GM13976 (cell line): Measurements from ENCODE around the gene OBP2B.

ENCODE experiments used
- DNase-seq: peaks from one replicate; pipeline ENCODE4 v3.0.0; 2012; ENCODE audit warnings: low spot score
- CTCF ChIP-seq: IDR thresholded peaks from 2 replicates; pipeline ENCODE4 v1.5.1; 2012; ENCODE audit warnings: borderline replicate concordance, mild to moderate bottlenecking; ENCODE audit not compliant: insufficient read depth; ENCODE audit errors: extremely low read depth, missing control alignments, control extremely low read depth
- in situ Hi-C: fragments of 300-500 bp; cut with MboI; formaldehyde crosslinking; loops from one replicate; pipeline ENCODE4 v1.12.0; 2022; ENCODE audit warnings: low sequenced_read_pairs, mixed read lengths, inconsistent platforms; ENCODE audit not compliant: unreplicated experiment

Gene OBP2B

GRCh38 chr9:133167769-133168168 lies 41.3 kb downstream of the OBP2B start:
- no peak for TF ChIP-seq CTCF
- in situ Hi-C loops: no loop called here
- no peak for DNase-seq

GRCh38 chr9:133167096-133167730 lies 41.8 kb downstream of the OBP2B start:
- no peak for TF ChIP-seq CTCF
- in situ Hi-C loops: no loop called here
- peak; percentile 14 for DNase-seq

DNA sequence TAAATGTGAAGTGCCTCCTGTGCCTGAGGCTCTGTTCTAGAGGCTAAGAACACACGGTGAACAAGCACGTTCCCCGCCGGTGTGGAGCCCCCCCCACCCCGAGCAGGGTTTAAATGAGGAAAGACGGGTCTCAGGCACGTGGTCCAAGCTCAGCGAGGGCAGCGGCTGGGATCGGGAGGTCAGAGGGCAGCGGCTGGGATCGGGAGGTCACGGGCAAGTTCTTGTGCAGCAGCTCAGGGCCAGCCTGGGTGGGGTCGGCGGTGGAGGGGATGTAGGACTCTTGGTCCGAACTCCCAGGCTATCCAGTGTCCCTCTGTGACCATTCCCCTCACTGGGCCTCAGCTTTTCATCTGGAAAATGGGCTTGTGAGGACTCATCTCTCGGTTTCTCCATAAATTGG lies 42.7 kb downstream of the OBP2B start:
- TF ChIP-seq CTCF: no peak
- DNase-seq: no peak
- in situ Hi-C loops: no loop called here

- in situ Hi-C loops: no loop called here
- TF ChIP-seq CTCF: no peak
- no peak for DNase-seq
These were observed 43.7 kb downstream of the OBP2B start for GRCh38 chr9:133165452-133165730.

DNA sequence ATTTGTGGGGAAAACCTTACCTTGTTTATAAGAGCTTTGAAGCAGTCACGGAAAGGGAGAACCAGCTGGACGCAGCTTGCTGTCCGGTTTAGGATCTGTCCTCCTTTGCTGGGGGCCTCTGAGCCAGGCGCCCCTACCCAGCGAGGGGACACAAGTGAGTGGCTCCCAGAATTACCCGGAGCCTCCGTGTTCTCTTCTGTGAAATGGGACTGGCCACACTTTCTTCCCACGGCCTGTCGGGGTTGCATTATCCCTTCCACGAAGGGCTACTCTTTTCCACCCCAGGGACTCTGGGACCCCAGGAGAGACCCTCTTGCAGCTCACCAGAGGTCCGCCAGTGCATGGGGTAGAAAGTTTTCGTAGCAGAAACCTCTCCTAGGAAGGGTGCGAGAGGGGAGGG lies 44.9 kb downstream of the OBP2B start:
- in situ Hi-C loops: no loop called here
- TF ChIP-seq CTCF: no peak
- DNase-seq: no peak

DNA sequence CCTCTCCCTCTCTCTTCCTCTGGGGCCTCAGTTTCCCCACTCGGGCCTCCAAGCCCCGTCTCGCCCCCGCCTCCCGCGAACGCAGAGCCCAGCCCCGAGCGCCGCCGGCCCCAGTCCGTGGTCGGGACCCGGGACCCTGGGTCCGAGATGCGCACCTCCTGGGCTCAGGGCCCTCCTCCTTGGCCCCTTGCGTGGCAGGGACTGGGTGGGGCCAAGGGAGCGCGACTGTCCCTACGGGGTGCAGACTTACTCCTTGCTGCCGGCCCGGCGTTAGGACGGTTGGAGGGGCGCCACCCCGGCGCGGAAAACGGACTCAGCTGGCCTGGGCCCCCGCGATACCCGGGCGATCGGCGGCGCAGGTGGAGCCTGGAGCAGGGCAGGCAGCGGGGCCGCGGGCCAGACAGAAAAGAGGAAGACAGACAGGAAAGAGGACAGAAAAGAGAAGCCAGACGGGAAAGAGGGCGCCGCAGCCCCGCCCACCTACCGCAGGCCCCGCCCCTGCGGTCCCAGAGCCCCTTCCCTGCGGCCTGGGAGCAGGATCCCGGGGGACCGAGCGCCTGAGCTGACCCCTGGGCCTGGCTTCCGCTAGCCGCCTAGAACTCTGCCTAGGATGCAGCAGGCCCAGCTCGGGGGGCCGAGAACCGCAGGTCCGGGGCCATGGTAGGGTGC lies 45.4 kb downstream of the OBP2B start, which contains the start of gene GBGT1:
Gene GBGT1 (minus strand): TSS at position 411 of the 669 bp plus-strand sequence. CDS start 1,502 bp downstream, outside the sequence.
- in situ Hi-C loops: no loop called here
- no peak for TF ChIP-seq CTCF
- DNase-seq: peak; percentile 80
